ENCODE results near the gene STK10.

Gene STK10

DNA sequence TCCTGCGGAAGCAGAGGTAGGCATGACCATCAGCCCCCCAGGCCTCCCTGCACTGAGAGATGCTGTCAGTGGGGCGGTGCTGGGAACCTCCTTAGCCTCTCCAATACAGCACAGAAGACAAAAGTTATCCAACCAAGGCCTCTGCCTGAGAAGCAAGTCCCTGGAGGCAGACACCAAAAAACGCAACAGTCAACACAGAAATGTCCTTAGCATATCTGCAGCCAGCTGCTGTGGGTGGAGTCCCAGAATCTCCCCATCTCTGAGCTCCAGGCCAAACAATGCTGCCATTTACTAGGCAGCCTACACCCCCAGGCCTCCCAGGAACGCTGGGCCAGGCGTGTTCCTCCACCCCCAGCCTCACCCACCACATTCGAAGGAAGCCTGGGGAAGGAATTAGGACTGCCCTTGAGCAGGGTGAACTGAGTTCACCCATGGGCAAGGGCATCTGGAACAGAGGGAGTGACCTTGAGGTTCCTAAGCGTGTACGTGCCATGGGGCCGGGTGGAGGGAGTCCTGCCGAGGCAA lies 43.7 kb downstream of the STK10 start:
- ChIA-PET POLR2A (interaction anchor here (1.8 kb wide), 1 partner anchor 13 kb away, joined by 4 read pairs; no protein-coding TSS in a partner anchor), CTCF (no interaction called here)
- DNase-seq (ENCODE audit: extremely low spot score), result no peak
- no peak for TF ChIP-seq HDGF (IDR thresholded peaks at IDR 0.05; ENCODE audit: borderline replicate concordance)
- no peak for TF ChIP-seq SP1 (IDR thresholded peaks at IDR 0.05)
- no peak for TF ChIP-seq TARDBP (IDR thresholded peaks at IDR 0.05)
- TF ChIP-seq PKNOX1 (IDR thresholded peaks at IDR 0.05), result no peak
- no peak for TF ChIP-seq ARNT (IDR thresholded peaks at IDR 0.05)
- TF ChIP-seq L3MBTL2 (conservative IDR thresholded peaks at IDR 0.05), result no peak
- TF ChIP-seq ZNF384 (IDR thresholded peaks at IDR 0.05), result no peak
- no peak for TF ChIP-seq FOXK2 (IDR thresholded peaks at IDR 0.05)
- TF ChIP-seq ELF4 (IDR thresholded peaks at IDR 0.05), result no peak
- TF ChIP-seq FOXM1 (IDR thresholded peaks at IDR 0.05; ENCODE audit: borderline replicate concordance), result no peak
- no peak for TF ChIP-seq LEF1 (IDR thresholded peaks at IDR 0.05; ENCODE audit: borderline replicate concordance)
- no peak for TF ChIP-seq NFRKB (IDR thresholded peaks at IDR 0.05)
- TF ChIP-seq SUZ12 (IDR thresholded peaks at IDR 0.05), result no peak

GRCh38 chr5:172143875-172144274 lies 44.1 kb downstream of the STK10 start:
- ChIA-PET CTCF (no interaction called here), POLR2A (no interaction called here)
- DNase-seq (ENCODE audit: extremely low spot score), result no peak
- TF ChIP-seq FOXA1 (IDR thresholded peaks at IDR 0.05) (no peak), TARDBP (IDR thresholded peaks at IDR 0.05) (no peak), SP1 (IDR thresholded peaks at IDR 0.05) (no peak), HDGF (IDR thresholded peaks at IDR 0.05; ENCODE audit: borderline replicate concordance) (no peak), ZNF384 (IDR thresholded peaks at IDR 0.05) (no peak), PKNOX1 (IDR thresholded peaks at IDR 0.05) (no peak), BHLHE40 (IDR thresholded peaks at IDR 0.05; ENCODE audit: borderline replicate concordance) (no peak), FOXM1 (IDR thresholded peaks at IDR 0.05; ENCODE audit: borderline replicate concordance) (no peak)

- TF ChIP-seq ELF4 (IDR thresholded peaks at IDR 0.05) (no peak), LEF1 (IDR thresholded peaks at IDR 0.05; ENCODE audit: borderline replicate concordance) (no peak), CTBP1 (IDR thresholded peaks at IDR 0.05; ENCODE audit: borderline replicate concordance) (no peak), SP1 (IDR thresholded peaks at IDR 0.05) (no peak), FOXM1 (IDR thresholded peaks at IDR 0.05; ENCODE audit: borderline replicate concordance) (no peak), ARNT (IDR thresholded peaks at IDR 0.05) (no peak), NFRKB (IDR thresholded peaks at IDR 0.05) (no peak), BHLHE40 (IDR thresholded peaks at IDR 0.05; ENCODE audit: borderline replicate concordance) (no peak), TARDBP (IDR thresholded peaks at IDR 0.05) (no peak)
- ChIA-PET POLR2A (no interaction called here), CTCF (interaction anchor here (0.6 kb wide), 1 partner anchor 16 kb away, joined by 3 read pairs; no protein-coding TSS in a partner anchor)
- no peak for DNase-seq (ENCODE audit: extremely low spot score)
Measured at GRCh38 chr5:172142709-172143215, 45.3 kb downstream of the STK10 start.

DNA sequence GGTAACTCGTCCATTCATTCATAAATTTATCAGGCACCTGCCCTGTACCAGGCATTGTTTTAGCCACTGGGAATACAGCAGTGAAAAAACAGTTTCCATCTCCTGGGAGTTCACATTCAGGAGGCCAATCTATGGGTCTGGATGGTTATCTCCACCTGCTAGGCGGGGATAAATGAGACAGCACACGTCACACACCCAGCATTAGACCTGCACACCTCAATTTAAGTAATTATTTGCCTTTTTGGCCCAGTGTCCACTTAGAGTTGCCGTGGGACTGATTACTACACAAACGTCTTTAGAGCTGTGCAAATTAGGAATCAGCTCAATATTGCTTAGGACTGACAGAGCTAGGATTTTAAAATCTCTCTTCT lies 46.1 kb downstream of the STK10 start:
- no peak for DNase-seq (ENCODE audit: extremely low spot score)
- no peak for TF ChIP-seq SP1 (IDR thresholded peaks at IDR 0.05)
- no peak for TF ChIP-seq NFRKB (IDR thresholded peaks at IDR 0.05)
- no peak for TF ChIP-seq CTBP1 (IDR thresholded peaks at IDR 0.05; ENCODE audit: borderline replicate concordance)
- TF ChIP-seq TARDBP (IDR thresholded peaks at IDR 0.05), result no peak
- TF ChIP-seq FOXA1 (IDR thresholded peaks at IDR 0.05), result no peak
- ChIA-PET CTCF (interaction anchor here (0.7 kb wide), 1 partner anchor 46 kb away, joined by 3 read pairs; the partner anchor contains the start of gene STK10), POLR2A (no interaction called here)

- ChIA-PET POLR2A (no interaction called here), CTCF (interaction anchor here (0.6 kb wide), 1 partner anchor 18 kb away, joined by 3 read pairs; no protein-coding TSS in a partner anchor)
- TF ChIP-seq LEF1 (IDR thresholded peaks at IDR 0.05; ENCODE audit: borderline replicate concordance) (no peak), ZNF384 (IDR thresholded peaks at IDR 0.05) (no peak), FOXM1 (IDR thresholded peaks at IDR 0.05; ENCODE audit: borderline replicate concordance) (no peak), NFRKB (IDR thresholded peaks at IDR 0.05) (no peak), FOXA1 (IDR thresholded peaks at IDR 0.05) (no peak), HDGF (IDR thresholded peaks at IDR 0.05; ENCODE audit: borderline replicate concordance) (no peak), FOXK2 (IDR thresholded peaks at IDR 0.05) (no peak), L3MBTL2 (conservative IDR thresholded peaks at IDR 0.05) (no peak), TARDBP (IDR thresholded peaks at IDR 0.05) (no peak), ELF4 (IDR thresholded peaks at IDR 0.05) (no peak), SP1 (IDR thresholded peaks at IDR 0.05) (no peak), BHLHE40 (IDR thresholded peaks at IDR 0.05; ENCODE audit: borderline replicate concordance) (no peak)
- DNase-seq (ENCODE audit: extremely low spot score), result no peak
Measured at GRCh38 chr5:172140866-172141265, 47.2 kb downstream of the STK10 start.

- POLR2A ChIA-PET, result no interaction called here
- no peak for DNase-seq (ENCODE audit: extremely low spot score)
- TF ChIP-seq NFRKB (IDR thresholded peaks at IDR 0.05), result no peak
- no peak for TF ChIP-seq SP1 (IDR thresholded peaks at IDR 0.05)
- TF ChIP-seq FOXK2 (IDR thresholded peaks at IDR 0.05), result no peak
- no peak for TF ChIP-seq TARDBP (IDR thresholded peaks at IDR 0.05)
- no peak for TF ChIP-seq PKNOX1 (IDR thresholded peaks at IDR 0.05)
- CTCF ChIA-PET, result no interaction called here
Measured at GRCh38 chr5:172140120-172140519, 47.9 kb downstream of the STK10 start.

DNA sequence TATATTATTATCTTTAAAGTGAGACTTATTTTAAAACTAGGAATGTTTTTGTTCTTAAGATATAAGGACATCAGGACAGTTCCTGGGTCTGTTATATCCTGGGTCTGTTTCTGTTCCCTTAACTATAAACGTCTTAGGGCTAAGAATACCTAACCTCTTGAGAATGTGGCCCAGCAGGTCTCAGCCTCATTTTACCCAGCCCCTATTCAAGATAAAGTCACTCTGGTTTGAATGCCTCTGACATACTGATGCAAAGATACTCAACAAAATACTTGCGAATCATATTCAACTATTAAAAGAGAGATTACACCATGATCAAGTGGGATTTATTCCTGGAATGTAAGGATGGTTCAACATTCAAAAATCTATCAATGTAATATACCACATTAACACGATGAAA lies 51.0 kb downstream of the STK10 start:
- CTCF ChIA-PET, result no interaction called here
- TF ChIP-seq FOXM1 (IDR thresholded peaks at IDR 0.05; ENCODE audit: borderline replicate concordance) (no peak), LEF1 (IDR thresholded peaks at IDR 0.05; ENCODE audit: borderline replicate concordance) (no peak), TARDBP (IDR thresholded peaks at IDR 0.05) (no peak), BHLHE40 (IDR thresholded peaks at IDR 0.05; ENCODE audit: borderline replicate concordance) (no peak), SP1 (IDR thresholded peaks at IDR 0.05) (no peak), ELF4 (IDR thresholded peaks at IDR 0.05) (no peak)
- POLR2A ChIA-PET, result no interaction called here

More for the DNA sequence above, 51.0 kb downstream of the STK10 start:
- no peak for DNase-seq (ENCODE audit: extremely low spot score)
